NCI-H2029 treated with DMSO at 0.1 percent for 48 hours (cell line): ENCODE results near the gene SCGB1D2.
A peak's percentile ranks its signal among the peaks of the same experiment; 100 is the strongest.
"Not testable (repeated sequence)": the region's sequence is repeated elsewhere in the genome, so short reads cannot be mapped to it uniquely, and the experiment has no call there.

Experiments used
- DNase-seq: peaks from one replicate; lab custom pipeline; 2025; lab: John Stamatoyannopoulos, UW

SCGB1D2 gene, protein sequence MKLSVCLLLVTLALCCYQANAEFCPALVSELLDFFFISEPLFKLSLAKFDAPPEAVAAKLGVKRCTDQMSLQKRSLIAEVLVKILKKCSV

GRCh38 chr11:62242021-62242420 lies at the start of gene SCGB1D2:
TSS of gene SCGB1D2 (plus strand) at chr11:62242239. CDS start at chr11:62242308, 69 bp downstream.
- DNase-seq, result peak; percentile 78

- DNase-seq, result no peak
Measured at GRCh38 chr11:62193952-62194351, 48.1 kb upstream of the SCGB1D2 start.

GRCh38 chr11:62195010-62195409 lies 47.0 kb upstream of the SCGB1D2 start:
- DNase-seq, result not testable (repeated sequence)

DNA sequence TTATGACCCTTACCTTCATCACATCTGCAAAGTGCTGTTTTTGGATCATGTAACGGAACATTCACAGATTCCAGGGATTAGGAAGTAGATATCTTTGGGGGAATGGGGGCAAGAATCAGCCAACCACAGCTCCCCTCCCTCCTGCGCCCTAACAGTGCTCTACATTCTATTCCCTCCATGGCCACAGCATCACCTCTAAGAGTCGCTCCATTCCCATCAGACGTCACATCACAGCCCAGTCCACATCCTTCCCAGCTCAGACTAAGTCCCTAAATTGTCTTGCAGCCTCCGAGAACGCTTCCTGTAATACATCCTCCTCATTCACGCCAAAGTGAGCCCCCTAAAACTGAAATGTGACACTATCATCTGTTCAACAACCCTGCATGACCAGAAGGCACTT lies 46.1 kb upstream of the SCGB1D2 start:
- no peak for DNase-seq

DNA sequence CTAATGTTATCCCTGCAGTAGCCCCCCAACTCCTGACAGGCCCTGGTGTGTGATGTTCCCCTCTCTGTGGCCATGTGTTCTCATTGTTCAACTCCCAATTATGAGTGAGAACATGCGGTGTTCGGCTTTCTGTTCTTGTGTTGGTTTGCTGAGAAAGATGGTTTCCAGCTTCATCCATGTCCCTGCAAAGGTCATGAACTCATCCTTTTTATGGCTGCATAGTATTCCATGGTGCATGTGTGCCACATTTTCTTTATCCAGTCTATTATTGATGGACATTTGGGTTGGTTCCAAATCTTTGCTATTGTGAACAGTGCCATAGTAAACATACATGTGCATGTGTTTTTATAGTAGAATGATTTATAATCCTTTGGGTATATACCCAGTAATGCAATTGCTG lies 44.6 kb upstream of the SCGB1D2 start:
- not testable (repeated sequence) for DNase-seq

- peak; percentile 10 for DNase-seq
Measured at GRCh38 chr11:62201376-62201775, 40.7 kb upstream of the SCGB1D2 start.

GRCh38 chr11:62202910-62203309 lies 39.1 kb upstream of the SCGB1D2 start:
- DNase-seq, result no peak

DNA sequence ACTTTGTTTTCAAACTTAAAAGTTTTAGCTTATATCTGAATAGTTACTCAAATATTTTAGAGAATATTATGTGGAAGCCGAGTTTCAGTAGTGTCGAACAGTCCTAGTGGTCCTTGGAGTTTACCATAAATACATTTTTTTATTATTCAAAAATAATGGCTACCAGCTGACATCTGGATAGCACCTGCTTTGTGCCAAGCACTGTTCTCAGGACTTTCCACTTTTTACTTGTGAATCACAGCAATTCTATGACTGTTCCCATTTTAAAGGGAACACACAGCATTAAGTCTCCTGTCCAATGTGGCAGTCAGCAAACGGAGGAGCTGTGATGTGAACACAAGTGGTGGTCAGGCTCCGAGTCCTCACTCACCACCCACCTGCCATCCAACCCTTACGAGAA lies 37.6 kb upstream of the SCGB1D2 start:
- no peak for DNase-seq

- no peak for DNase-seq
Measured at GRCh38 chr11:62205441-62205840, 36.6 kb upstream of the SCGB1D2 start.

- DNase-seq, result not testable (repeated sequence)
Measured at GRCh38 chr11:62206276-62207066, 35.6 kb upstream of the SCGB1D2 start.

GRCh38 chr11:62208785-62209144 lies 33.3 kb upstream of the SCGB1D2 start:
- peak; percentile 34 for DNase-seq

DNA sequence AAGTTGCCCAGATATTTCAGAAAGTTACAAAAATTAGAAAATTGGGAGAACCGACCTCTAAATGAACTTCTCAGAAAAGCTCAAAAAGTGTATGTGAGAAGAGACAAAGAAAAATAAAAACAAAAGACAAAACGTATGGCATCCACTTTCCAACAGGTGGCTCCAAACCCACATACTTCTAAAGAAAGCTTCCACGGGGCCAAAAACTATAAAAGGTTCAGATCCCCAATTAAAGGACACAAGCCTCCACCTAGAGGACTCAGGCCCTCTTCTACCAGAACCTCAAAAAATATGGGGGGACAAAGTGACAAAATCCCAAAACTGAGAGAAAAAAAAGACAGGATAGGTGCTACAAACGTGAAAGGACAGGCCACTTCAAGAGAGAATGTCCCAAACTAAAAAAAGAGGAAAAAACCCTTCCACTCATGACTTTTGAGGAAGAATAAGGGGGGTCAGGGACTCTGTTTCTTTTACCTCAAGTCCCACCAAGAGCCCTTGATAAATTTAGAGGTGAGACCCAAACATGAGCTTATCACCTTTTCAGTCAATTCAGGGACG lies 24.8 kb upstream of the SCGB1D2 start:
- peak; percentile 8 for DNase-seq

- DNase-seq, result no peak
Measured at GRCh38 chr11:62221498-62221897, 20.5 kb upstream of the SCGB1D2 start.

- no peak for DNase-seq
Measured at GRCh38 chr11:62223095-62223494, 18.9 kb upstream of the SCGB1D2 start.

GRCh38 chr11:62233730-62234129 lies 8.3 kb upstream of the SCGB1D2 start:
- DNase-seq, result no peak

GRCh38 chr11:62236187-62236586 lies 5.9 kb upstream of the SCGB1D2 start:
- DNase-seq, result no peak

GRCh38 chr11:62237499-62237898 lies 4.5 kb upstream of the SCGB1D2 start:
- no peak for DNase-seq

DNA sequence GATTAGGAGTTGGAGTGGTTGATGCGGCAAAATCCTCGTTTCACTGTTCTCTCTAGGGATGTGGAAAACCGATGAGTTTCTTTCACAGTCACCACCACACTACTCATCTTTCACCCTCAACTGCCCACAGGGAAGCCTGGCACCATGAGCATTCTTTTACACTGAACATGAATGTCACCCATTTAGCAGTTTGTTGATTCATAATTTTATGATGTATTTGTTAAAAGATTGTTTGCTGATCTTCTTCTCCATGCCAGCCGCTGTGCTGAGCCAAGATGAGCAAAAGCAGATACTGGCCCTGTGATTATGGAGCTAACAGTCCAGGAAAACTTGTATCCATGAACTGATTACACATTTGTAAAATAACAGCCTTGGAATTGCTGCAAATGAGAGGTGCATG lies 3.9 kb upstream of the SCGB1D2 start:
- DNase-seq, result no peak

- DNase-seq, result no peak
Measured at GRCh38 chr11:62241095-62241494, 944 bp upstream of the SCGB1D2 start.

DNA sequence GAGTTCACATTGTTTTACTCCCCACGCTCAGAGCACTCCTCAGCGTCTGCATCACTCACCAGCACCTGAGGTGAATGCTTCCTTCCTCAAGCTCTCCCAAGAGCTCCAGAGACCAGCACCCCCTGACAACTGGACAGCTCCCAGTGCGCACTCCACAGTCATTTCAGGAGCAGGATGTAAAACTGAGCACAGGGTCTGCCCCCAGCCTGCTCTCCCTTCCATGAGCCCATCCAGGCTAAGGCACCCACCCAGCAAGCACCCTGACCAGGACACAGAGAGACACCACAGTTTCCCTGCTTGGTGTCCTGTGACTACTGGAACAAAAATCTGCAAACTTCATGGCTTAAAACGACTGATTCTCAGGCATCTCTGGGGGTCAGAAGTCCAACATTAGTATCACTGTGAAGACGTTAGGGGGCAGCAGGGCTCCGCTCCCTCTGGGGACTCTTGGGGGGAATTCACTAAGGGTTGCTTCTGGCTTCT lies 3.3 kb downstream of the SCGB1D2 start:
- DNase-seq, result no peak

DNA sequence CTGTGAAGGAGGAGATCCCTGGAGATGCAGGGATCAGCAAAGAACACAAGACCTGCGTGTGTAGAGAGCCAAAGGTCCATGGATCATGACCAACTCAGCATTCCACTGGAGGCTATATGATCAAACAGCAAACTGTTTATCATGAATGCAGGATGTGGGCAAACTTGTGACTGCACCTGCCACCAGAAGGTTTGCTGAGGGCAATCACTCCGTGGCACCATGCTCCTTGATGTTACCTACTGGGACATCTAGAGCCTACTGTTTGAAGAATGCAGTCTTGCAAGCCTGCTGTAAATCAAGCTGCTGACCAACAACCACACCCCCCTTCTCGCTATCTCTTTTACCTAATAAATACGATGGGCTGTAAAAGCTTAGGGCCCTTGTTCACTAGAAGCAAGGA lies 9.7 kb downstream of the SCGB1D2 start:
- no peak for DNase-seq

- DNase-seq, result no peak
Measured at GRCh38 chr11:62253999-62254542, 12.0 kb downstream of the SCGB1D2 start.

GRCh38 chr11:62256281-62256680 lies 14.2 kb downstream of the SCGB1D2 start:
- no peak for DNase-seq
